Lower lobe of right lung (tissue), 2 donors: Measurements from ENCODE around the gene RSL24D1. TPM values are rescaled to one million over a fixed set of nuclear protein-coding genes. Genes with fewer than 3 reads are reported as not detected.
"Not testable (repeated sequence)": the region's sequence is repeated elsewhere in the genome, so short reads cannot be mapped to it uniquely, and the experiment has no call there.

Experiments
- ATAC-seq, 2 donors: fragments of 200-7000 bp; cut with Tn5 transposase; one replicate each; pipeline ENCODE4 v1.9.1; 2020 to 2022; ENCODE audit warnings: mild to moderate bottlenecking in 2 of 2, moderate library complexity in 2 of 2
- DNase-seq: peaks from one replicate; pipeline ENCODE4 v3.0.0-alpha.2; 2020
- H3K27ac ChIP-seq: fragments of 200-600 bp; one replicate; pipeline ENCODE4 v1.8.0; 2022
- H3K27me3 ChIP-seq: fragments of 200-600 bp; one replicate; pipeline ENCODE4 v1.8.0; 2022; ENCODE audit warnings: low read depth
- H3K36me3 ChIP-seq: fragments of 200-600 bp; one replicate; pipeline ENCODE4 v1.8.0; 2022; ENCODE audit warnings: mild to moderate bottlenecking
- H3K4me1 ChIP-seq: fragments of 200-600 bp; one replicate; pipeline ENCODE4 v1.8.0; 2022
- H3K4me3 ChIP-seq: fragments of 200-600 bp; one replicate; pipeline ENCODE4 v1.8.0; 2022; ENCODE audit warnings: mild to moderate bottlenecking
- H3K9me3 ChIP-seq: fragments of 200-600 bp; one replicate; pipeline ENCODE4 v1.8.0; 2022
- intact Hi-C: fragments of 100-400 bp; cut with DNase I; formaldehyde crosslinking; loops from one replicate; pipeline ENCODE4 v1.11.0; 2022
- total RNA-seq: library from RNA; stranded (reverse); fragmentation: NEBNext Ultra II Directional; extraction: Animal tissue kit (Norgen Biotek cat#: 25700); gene quantifications from one replicate; pipeline ENCODE4 v1.2.1, GENCODE V29; 2021
- TF ChIP-seq, protein P1 (sequence below): fragments of 200-600 bp; IDR thresholded peaks from one replicate; pipeline ENCODE4 v1.8.0; 2022; ENCODE audit warnings: antibody characterized with exemption, mild to moderate bottlenecking
- donor health status: DM: no; HTN: yes; CAD: no; lungs with severe emphysema.

Gene RSL24D1
- total RNA-seq, 1 donor from 2014 or later = 64.6 TPM

DNA sequence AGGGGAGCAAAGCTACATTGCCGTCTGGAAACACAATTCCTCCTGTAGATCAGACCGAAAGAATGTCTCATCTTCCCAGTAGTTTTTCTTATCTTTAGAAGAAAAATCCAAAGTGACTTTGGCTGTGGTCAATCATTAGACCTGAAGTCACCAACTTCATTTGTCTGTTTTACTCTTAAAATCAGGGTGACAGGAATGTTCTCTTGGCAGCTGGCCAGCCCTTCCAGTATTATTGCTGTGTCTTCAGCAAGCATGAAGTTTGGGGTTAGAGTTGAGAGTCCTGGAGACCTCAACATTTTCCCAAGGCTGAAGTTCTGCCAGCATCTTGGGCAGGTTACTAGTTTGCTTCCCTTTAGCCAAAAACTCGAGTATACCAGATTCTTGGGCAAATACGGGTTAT, 32.5 kb downstream of the RSL24D1 start:
- TF ChIP-seq, protein P1, sequence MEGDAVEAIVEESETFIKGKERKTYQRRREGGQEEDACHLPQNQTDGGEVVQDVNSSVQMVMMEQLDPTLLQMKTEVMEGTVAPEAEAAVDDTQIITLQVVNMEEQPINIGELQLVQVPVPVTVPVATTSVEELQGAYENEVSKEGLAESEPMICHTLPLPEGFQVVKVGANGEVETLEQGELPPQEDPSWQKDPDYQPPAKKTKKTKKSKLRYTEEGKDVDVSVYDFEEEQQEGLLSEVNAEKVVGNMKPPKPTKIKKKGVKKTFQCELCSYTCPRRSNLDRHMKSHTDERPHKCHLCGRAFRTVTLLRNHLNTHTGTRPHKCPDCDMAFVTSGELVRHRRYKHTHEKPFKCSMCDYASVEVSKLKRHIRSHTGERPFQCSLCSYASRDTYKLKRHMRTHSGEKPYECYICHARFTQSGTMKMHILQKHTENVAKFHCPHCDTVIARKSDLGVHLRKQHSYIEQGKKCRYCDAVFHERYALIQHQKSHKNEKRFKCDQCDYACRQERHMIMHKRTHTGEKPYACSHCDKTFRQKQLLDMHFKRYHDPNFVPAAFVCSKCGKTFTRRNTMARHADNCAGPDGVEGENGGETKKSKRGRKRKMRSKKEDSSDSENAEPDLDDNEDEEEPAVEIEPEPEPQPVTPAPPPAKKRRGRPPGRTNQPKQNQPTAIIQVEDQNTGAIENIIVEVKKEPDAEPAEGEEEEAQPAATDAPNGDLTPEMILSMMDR = no peak
- H3K27ac ChIP-seq = no peak overlapping the region
- no peaks in the 10 kb centered on the region for H3K4me1 ChIP-seq
- DNase-seq (no peak), ATAC-seq (no peak)
- H3K9me3 ChIP-seq = no peaks in the 10 kb centered on the region
- no peaks in the 10 kb centered on the region for H3K36me3 ChIP-seq
- H3K4me3 ChIP-seq = no peak overlapping the region
- intact Hi-C loops = no loop called here
- H3K27me3 ChIP-seq = no peaks in the 10 kb centered on the region

DNA sequence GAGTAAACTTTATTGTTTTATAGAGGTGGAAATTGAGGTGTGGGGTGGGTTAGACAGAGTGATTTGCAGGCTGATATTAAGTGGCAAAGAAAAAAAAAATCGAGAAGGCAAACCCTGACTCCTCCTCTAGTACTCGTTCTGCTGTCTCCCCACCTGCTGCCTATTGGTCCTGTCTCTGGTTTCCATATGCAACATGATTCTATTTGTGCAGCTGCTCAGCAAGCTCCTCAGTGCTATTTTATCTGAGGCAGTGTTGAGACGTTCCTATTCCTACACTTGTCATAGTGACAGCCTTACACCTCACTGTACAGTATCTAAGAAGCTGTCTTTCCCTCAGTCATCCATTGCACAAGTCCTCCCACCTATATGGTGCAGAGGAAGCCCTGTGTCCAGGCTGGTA, 45.1 kb downstream of the RSL24D1 start:
- no peak for DNase-seq
- Histone ChIP-seq H3K4me1 (no peaks in the 10 kb centered on the region), H3K27ac (no peak overlapping the region), H3K9me3 (no peaks in the 10 kb centered on the region), H3K4me3 (no peak overlapping the region), H3K27me3 (no peaks in the 10 kb centered on the region), H3K36me3 (no peaks in the 10 kb centered on the region)
- ATAC-seq = no peak
- intact Hi-C loops = no loop called here
- TF ChIP-seq, protein P1 = no peak

DNA sequence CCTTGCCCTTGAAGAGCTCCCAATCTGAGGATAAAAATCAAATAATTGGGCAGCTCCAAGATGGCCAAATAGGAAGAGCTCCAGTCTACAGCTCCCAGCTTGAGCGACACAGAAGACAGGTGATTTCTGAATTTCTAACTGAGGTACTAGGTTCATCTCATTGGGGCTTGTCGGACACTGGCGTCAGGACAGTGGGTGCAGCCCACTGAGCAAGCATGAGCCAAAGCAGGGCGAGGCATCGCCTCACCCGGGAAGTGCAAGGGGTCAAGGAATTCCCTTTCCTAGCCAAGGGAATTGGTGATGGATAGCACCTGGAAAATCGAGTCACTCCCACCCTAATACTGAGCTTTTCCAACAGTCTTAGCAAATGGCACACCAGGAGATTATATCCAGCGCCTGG, 53.6 kb downstream of the RSL24D1 start:
- DNase-seq, ATAC-seq, H3K4me1 ChIP-seq, H3K4me3 ChIP-seq, H3K9me3 ChIP-seq, H3K36me3 ChIP-seq, H3K27me3 ChIP-seq, intact Hi-C loops, H3K27ac ChIP-seq: not testable (repeated sequence)

DNA sequence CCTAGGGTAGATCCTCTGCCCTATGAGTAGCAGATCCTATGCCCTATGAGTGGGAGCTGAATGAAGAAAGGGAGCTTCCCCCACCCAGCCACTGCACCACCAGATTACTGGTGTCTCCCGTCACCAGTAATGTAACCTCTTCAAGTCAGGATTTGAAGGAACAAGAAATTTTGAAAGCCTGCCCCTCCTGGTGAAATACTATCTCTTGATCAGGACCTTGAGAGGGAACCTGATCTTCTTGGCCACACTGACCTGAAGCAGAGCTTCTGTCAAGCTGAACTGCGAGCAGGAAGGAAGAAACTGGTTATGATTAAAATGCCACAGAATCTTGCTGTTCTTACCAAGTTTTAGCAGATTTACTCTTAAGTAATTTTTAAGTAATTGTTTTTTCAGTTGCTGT, 62.8 kb downstream of the RSL24D1 start:
- Histone ChIP-seq H3K27ac (no peak overlapping the region), H3K27me3 (no peaks in the 10 kb centered on the region), H3K9me3 (peaks cover 13% of the 10 kb centered on the region), H3K4me1 (no peaks in the 10 kb centered on the region), H3K4me3 (no peak overlapping the region), H3K36me3 (no peaks in the 10 kb centered on the region)
- no peak for ATAC-seq
- intact Hi-C loops = no loop called here
- TF ChIP-seq, protein P1 = no peak
- no peak for DNase-seq

DNA sequence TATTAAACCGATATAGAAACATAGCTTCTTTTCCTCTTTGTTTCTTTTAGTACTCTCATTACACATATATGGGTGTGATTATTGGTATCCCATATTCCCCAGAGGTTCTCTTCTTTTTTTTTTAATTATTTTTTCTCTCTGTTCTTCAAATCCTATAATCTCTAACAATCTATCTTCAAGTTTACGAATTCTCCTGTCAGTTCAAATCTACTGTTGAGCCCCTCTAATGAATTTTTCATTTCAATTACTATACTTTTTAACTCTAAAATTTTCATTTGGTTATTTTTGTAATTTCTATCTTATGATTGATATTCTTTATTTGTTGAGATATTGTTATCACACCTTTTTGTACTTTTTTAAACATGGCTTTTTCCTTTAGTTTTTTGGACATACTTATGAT, 64.1 kb downstream of the RSL24D1 start:
- no peak for ATAC-seq
- H3K27ac ChIP-seq = no peak overlapping the region
- no peak for DNase-seq

More for the DNA sequence above, 64.1 kb downstream of the RSL24D1 start:
- Histone ChIP-seq H3K9me3 (peaks cover 13% of the 10 kb centered on the region), H3K4me1 (no peaks in the 10 kb centered on the region), H3K4me3 (no peak overlapping the region), H3K36me3 (no peaks in the 10 kb centered on the region), H3K27me3 (no peaks in the 10 kb centered on the region)
- intact Hi-C loops = no loop called here
- TF ChIP-seq, protein P1 = no peak

Other genes starting within 250 kb of the RSL24D1 start
- 63.4 TPM for gene RAB27A, start 92.9 kb upstream of the RSL24D1 start, total RNA-seq
- 13.8 TPM for gene PIGBOS1, start 122.2 kb upstream of the RSL24D1 start, total RNA-seq
- gene PIGB, start 122.3 kb upstream of the RSL24D1 start, total RNA-seq = 14.4 TPM
- 104 TPM for gene CCPG1, start 211.4 kb upstream of the RSL24D1 start, total RNA-seq
- gene PIERCE2, start 211.6 kb upstream of the RSL24D1 start, total RNA-seq = 2.7 TPM